Measurements from ENCODE around the gene PSD4.

Gene PSD4

DNA sequence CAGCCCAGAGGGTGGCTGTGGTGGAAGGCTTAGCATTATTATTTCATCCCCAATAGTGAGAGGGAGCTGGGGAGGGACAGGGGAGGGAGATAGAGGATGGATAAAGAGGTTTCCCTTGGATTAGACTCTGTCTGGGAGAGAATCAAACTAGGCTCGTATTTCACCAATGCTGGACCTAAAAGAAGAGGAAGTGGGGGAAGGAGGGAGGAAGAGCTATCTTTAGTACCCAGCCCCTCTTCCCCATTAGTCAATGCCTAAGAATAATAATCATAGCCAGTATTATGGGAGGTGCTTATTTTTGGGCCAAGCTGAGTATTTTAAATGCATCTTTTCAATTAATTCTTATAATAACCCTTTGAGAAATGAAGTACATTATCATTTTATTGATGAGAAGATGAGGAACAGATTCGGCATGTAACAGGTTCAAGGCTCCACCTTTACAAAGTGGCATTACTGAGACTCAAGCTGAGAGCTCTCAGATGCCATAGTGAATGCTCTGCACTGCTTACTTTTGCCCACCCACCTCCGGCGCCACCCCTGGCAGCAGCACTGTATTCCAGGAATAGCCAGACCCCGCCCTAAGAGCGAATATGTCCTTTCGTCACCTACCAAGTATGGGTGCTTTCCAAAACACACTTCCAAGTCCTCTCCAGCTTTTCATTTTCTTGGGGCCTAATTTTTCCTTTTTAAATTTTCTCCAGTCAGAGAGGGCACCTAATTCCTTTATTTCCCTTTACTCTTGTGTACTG, 83.9 kb downstream of the PSD4 start:
- Histone ChIP-seq H3K27ac (no peak overlapping the region), H3K4me2 (no peak overlapping the region), H3K36me3 (ENCODE audit: insufficient read depth) (no peaks in the 10 kb centered on the region), H2AFZ (ENCODE audit: low read depth) (no peak overlapping the region), H3K4me3 (IDR thresholded peaks at IDR 0.05; ENCODE audit: insufficient read depth, low read depth, low read length) (no peak overlapping the region), H3K79me2 (ENCODE audit: insufficient read depth, low read depth) (no peaks in the 10 kb centered on the region), H4K20me1 (ENCODE audit: insufficient read depth) (no peaks in the 10 kb centered on the region), H3K4me1 (ENCODE audit: low read depth, poor library complexity, severe bottlenecking) (no peaks in the 10 kb centered on the region), H3K27me3 (ENCODE audit: insufficient read depth, low read depth) (no peaks in the 10 kb centered on the region), H3K9ac (no peak overlapping the region)
- TF ChIP-seq, protein P1, sequence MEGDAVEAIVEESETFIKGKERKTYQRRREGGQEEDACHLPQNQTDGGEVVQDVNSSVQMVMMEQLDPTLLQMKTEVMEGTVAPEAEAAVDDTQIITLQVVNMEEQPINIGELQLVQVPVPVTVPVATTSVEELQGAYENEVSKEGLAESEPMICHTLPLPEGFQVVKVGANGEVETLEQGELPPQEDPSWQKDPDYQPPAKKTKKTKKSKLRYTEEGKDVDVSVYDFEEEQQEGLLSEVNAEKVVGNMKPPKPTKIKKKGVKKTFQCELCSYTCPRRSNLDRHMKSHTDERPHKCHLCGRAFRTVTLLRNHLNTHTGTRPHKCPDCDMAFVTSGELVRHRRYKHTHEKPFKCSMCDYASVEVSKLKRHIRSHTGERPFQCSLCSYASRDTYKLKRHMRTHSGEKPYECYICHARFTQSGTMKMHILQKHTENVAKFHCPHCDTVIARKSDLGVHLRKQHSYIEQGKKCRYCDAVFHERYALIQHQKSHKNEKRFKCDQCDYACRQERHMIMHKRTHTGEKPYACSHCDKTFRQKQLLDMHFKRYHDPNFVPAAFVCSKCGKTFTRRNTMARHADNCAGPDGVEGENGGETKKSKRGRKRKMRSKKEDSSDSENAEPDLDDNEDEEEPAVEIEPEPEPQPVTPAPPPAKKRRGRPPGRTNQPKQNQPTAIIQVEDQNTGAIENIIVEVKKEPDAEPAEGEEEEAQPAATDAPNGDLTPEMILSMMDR (conservative IDR thresholded peaks at IDR 0.05; ENCODE audit: low read depth, low read length), result no peak

DNA sequence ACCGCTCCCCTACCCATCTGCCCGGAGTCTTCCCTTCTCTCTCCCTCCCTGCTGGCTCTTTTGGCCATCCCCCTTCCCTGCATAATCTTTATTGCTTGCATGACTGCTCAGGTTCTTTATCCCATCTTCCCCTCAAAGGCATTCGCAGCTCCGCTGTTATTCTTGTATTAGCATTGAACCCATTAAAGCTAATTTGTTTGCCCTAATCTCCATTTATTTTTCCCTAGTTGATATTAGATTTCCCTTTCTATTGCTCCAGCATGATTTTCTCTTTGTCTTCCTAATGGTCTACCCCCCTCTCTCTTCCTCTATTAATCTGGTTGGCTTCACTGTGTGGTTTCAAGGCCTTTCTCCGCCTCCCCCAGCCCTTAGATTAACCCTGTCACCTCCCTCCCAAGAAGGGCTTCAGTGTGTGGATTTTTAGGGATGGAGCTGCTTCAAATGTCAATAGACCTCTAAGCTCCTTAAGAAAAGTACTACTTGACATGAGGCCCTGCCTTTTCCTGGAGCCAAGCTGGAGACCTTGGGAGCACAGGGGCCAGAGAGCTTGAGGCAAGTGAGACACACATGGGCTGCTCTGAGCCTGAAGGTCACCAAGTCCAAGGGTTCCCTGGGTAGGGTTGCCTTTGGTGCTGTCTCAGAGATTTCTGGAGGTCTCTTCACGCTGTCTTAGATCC, 84.8 kb downstream of the PSD4 start:
- no peaks in the 10 kb centered on the region for H3K79me2 ChIP-seq (ENCODE audit: insufficient read depth, low read depth)
- H3K4me3 ChIP-seq (IDR thresholded peaks at IDR 0.05; ENCODE audit: insufficient read depth, low read depth, low read length), result no peak overlapping the region
- H3K9ac ChIP-seq, result no peak overlapping the region
- no peak overlapping the region for H3K4me2 ChIP-seq
- no peaks in the 10 kb centered on the region for H3K36me3 ChIP-seq (ENCODE audit: insufficient read depth)
- H2AFZ ChIP-seq (ENCODE audit: low read depth), result no peak overlapping the region
- H4K20me1 ChIP-seq (ENCODE audit: insufficient read depth), result no peaks in the 10 kb centered on the region
- TF ChIP-seq, protein P1 (conservative IDR thresholded peaks at IDR 0.05; ENCODE audit: low read depth, low read length), result no peak
- H3K27ac ChIP-seq, result no peak overlapping the region
- no peaks in the 10 kb centered on the region for H3K4me1 ChIP-seq (ENCODE audit: low read depth, poor library complexity, severe bottlenecking)
- no peaks in the 10 kb centered on the region for H3K27me3 ChIP-seq (ENCODE audit: insufficient read depth, low read depth)

Measured in KMS-11 (cell line).